Hepatocyte (in vitro differentiated cells): ENCODE results near the gene GPR65.

Experiments used
- EZH2 ChIP-seq: fragments of 200-600 bp; sonication (generic); IDR thresholded peaks from 2 replicates; pipeline ENCODE4 v1.6.1; 2016; ENCODE audit warnings: antibody characterized with exemption, mild to moderate bottlenecking, borderline replicate concordance
- TF ChIP-seq, protein P1 (sequence below): fragments of 200-600 bp; sonication (generic); IDR thresholded peaks from 2 replicates; pipeline ENCODE4 v1.5.1; 2016; ENCODE audit warnings: antibody characterized with exemption, mild to moderate bottlenecking; ENCODE audit not compliant: poor library complexity

DNA sequence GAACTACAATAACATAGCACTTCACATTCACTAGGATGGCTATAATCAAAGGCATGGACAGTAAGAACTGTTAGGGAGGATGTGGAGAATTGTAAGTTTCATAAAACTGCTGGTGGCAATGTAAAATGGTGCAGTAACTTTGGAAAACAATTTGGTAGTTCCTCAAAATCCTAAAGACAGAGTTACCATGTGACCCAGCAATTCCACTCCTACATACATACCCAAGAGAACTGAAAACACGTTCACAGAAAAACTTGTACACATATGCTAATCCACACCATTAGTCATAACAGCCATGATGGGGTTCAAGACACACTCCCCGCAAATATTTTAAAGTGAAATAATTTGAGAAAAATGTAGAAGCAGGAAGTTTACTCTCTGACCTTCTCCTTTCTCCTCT, 43.7 kb upstream of the GPR65 start:
- TF ChIP-seq, protein P1, sequence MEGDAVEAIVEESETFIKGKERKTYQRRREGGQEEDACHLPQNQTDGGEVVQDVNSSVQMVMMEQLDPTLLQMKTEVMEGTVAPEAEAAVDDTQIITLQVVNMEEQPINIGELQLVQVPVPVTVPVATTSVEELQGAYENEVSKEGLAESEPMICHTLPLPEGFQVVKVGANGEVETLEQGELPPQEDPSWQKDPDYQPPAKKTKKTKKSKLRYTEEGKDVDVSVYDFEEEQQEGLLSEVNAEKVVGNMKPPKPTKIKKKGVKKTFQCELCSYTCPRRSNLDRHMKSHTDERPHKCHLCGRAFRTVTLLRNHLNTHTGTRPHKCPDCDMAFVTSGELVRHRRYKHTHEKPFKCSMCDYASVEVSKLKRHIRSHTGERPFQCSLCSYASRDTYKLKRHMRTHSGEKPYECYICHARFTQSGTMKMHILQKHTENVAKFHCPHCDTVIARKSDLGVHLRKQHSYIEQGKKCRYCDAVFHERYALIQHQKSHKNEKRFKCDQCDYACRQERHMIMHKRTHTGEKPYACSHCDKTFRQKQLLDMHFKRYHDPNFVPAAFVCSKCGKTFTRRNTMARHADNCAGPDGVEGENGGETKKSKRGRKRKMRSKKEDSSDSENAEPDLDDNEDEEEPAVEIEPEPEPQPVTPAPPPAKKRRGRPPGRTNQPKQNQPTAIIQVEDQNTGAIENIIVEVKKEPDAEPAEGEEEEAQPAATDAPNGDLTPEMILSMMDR: no peak
- no peak for TF ChIP-seq EZH2
